WTC11 (cell line): ENCODE measurements around the gene SEMA4D. TPM values are rescaled to one million over a fixed set of nuclear protein-coding genes. Genes with fewer than 3 reads are reported as not detected.
A peak's percentile ranks its signal among the peaks of the same experiment; 100 is the strongest.

Experiments used
- ATAC-seq: fragments of 200-7000 bp; cut with Tn5 transposase; 2 replicates; pipeline ENCODE4 v1.10.0; 2021; ENCODE audit warnings: mild to moderate bottlenecking, moderate library complexity
- CTCF ChIA-PET: fragments of 300-600 bp; sonication (Branson Sonifier 250); formaldehyde crosslinking; loops from one replicate; lab custom pipeline; 2021; ENCODE audit warnings: antibody characterized with exemption; lab: Charles Lee
- POLR2A ChIA-PET: fragments of 350-600 bp; sonication (Branson Sonifier 250); formaldehyde crosslinking; loops from one replicate; lab custom pipeline; 2021; ENCODE audit warnings: antibody characterized with exemption; lab: Charles Lee
- DNase-seq: peaks from one replicate; pipeline ENCODE4 v3.0.0; 2021; ENCODE audit warnings: low spot score
- H3K27ac Mint-ChIP-seq: 2 replicates; pipeline ENCODE4 v1.8.0; 2021; ENCODE audit warnings: mixed read lengths
- H3K27me3 Mint-ChIP-seq: 2 replicates; pipeline ENCODE4 v1.8.0; 2021; ENCODE audit warnings: low read depth, mild to moderate bottlenecking, moderate library complexity, mixed read lengths
- H3K36me3 Mint-ChIP-seq: 2 replicates; pipeline ENCODE4 v1.8.0; 2021; ENCODE audit warnings: mixed read lengths
- H3K4me1 Mint-ChIP-seq: 2 replicates; pipeline ENCODE4 v1.8.0; 2022; ENCODE audit warnings: mixed read lengths
- H3K4me3 Mint-ChIP-seq: 2 replicates; pipeline ENCODE4 v1.8.0; 2021; ENCODE audit warnings: mild to moderate bottlenecking, moderate library complexity, mixed read lengths
- H3K9me3 Mint-ChIP-seq: 2 replicates; pipeline ENCODE4 v1.8.0; 2021; ENCODE audit warnings: mixed read lengths
- ERG ChIP-seq: fragments of 250-450 bp; sonication (Bioruptor Pico); IDR thresholded peaks from 2 replicates; pipeline ENCODE4 v1.8.0; 2021; ENCODE audit warnings: mild to moderate bottlenecking
- ESRRA ChIP-seq: sonication (generic); formaldehyde crosslinking; IDR thresholded peaks from 2 replicates; pipeline ENCODE4 v1.8.1; 2022; ENCODE audit warnings: mild to moderate bottlenecking, missing genetic modification reagents, borderline replicate concordance
- ETV6 ChIP-seq: sonication (generic); formaldehyde crosslinking; IDR thresholded peaks from 2 replicates; pipeline ENCODE4 v1.8.1; 2022; ENCODE audit warnings: mild to moderate bottlenecking, missing genetic modification reagents
- FOXP1 ChIP-seq: sonication (generic); formaldehyde crosslinking; IDR thresholded peaks from 2 replicates; pipeline ENCODE4 v1.8.0; 2022; ENCODE audit warnings: missing genetic modification reagents, mild to moderate bottlenecking, moderate library complexity, borderline replicate concordance
- FOXP4 ChIP-seq: sonication (generic); formaldehyde crosslinking; IDR thresholded peaks from 2 replicates; pipeline ENCODE4 v1.8.0; 2022; ENCODE audit warnings: mild to moderate bottlenecking, missing genetic modification reagents
- GRHL2 ChIP-seq: fragments of 250-450 bp; sonication (Bioruptor Pico); IDR thresholded peaks from 2 replicates; pipeline ENCODE4 v1.8.0; 2022; ENCODE audit warnings: mild to moderate bottlenecking, moderate library complexity; ENCODE audit not compliant: insufficient replicate concordance, severe bottlenecking
- MLX ChIP-seq: sonication (generic); formaldehyde crosslinking; IDR thresholded peaks from 2 replicates; pipeline ENCODE4 v1.8.1; 2023; ENCODE audit warnings: mild to moderate bottlenecking, missing genetic modification reagents, moderate library complexity
- MYBL2 ChIP-seq: sonication (generic); formaldehyde crosslinking; IDR thresholded peaks from 2 replicates; pipeline ENCODE4 v1.8.1; 2023; ENCODE audit warnings: mild to moderate bottlenecking, moderate library complexity, missing genetic modification reagents
- NFE2L1 ChIP-seq: sonication (generic); formaldehyde crosslinking; IDR thresholded peaks from 2 replicates; pipeline ENCODE4 v1.8.1; 2023; ENCODE audit warnings: missing genetic modification reagents
- SP1 ChIP-seq: sonication (generic); formaldehyde crosslinking; conservative IDR thresholded peaks from 2 replicates; pipeline ENCODE4 v1.8.1; 2022; ENCODE audit warnings: missing genetic modification reagents
- STAT6 ChIP-seq: sonication (generic); formaldehyde crosslinking; conservative IDR thresholded peaks from 2 replicates; pipeline ENCODE4 v1.8.1; 2023; ENCODE audit warnings: mild to moderate bottlenecking, low read depth, missing genetic modification reagents, moderate library complexity
- ZNF138 ChIP-seq: sonication (generic); formaldehyde crosslinking; conservative IDR thresholded peaks from 2 replicates; pipeline ENCODE4 v1.8.1; 2022; ENCODE audit warnings: mild to moderate bottlenecking, moderate library complexity, missing genetic modification reagents
- ZNF671 ChIP-seq: fragments of 250-450 bp; sonication (Bioruptor Pico); IDR thresholded peaks from 2 replicates; pipeline ENCODE4 v1.8.0; 2021; ENCODE audit warnings: mild to moderate bottlenecking
- ZSCAN18 ChIP-seq: fragments of 250-450 bp; sonication (Bioruptor Pico); IDR thresholded peaks from 2 replicates; pipeline ENCODE4 v2.1.2; 2022; ENCODE audit warnings: mild to moderate bottlenecking, moderate library complexity
- total RNA-seq: library from RNA; stranded (reverse); gene quantifications from 3 replicates; pipeline ENCODE4 v1.2.3, GENCODE V29; 2021
- TF ChIP-seq, protein P1 (sequence below): sonication (generic); formaldehyde crosslinking; conservative IDR thresholded peaks from 2 replicates; pipeline ENCODE4 v1.8.1; 2022; ENCODE audit warnings: mild to moderate bottlenecking, missing genetic modification reagents

The SEMA4D gene
- total RNA-seq, 1 experiment from 2014 or later, result 67.8 TPM

DNA sequence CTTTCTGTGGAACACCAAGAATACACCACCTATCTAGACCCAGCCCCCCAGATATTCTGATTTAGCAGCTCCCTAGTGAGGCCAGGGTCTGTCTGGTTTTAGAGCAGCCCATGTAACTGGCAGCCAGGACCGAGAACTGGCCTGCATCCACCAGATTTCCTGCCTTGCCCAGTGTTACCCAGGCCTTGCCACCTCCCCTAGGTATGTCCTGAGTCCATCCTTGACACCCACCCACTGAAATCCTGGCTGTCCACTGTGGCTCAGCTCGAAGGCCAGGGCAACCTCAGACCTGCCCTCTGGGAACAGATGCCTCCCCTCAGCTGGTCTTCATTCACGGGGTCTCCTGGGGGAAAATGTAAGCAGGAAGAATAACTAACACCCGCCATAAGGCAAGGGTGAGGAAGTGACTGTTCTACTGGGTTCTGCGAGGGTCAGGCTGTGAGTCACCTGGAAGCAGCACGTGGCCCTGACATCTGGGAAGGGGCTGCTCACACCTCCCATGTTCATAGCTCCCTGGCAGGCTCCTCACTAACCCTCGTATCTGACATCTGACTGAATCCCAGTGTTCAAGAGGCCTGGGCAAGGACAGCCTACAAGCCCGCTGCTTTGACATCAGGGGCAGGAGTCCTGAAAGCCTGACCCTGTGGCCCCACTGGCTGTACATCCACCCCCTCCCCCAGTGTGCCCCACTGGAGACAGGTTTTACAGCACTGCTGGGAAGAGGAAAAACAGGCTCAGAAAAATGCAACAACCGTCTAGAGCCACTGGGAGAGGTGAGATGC, 72.7 kb downstream of the SEMA4D start (continued):
- no peak for TF ChIP-seq STAT6 (CRISPR knock-in tag)
- no peak for TF ChIP-seq ZNF138 (CRISPR knock-in tag)
- TF ChIP-seq ESRRA (CRISPR knock-in tag), result no peak

- H3K27me3 Mint-ChIP-seq, result no peaks in the 10 kb centered on the region
- H3K4me1 Mint-ChIP-seq, result peaks cover 8% of the 10 kb centered on the region; the same call in 1 of the 2 replicates
- peak overlapping the region; percentile 53 for H3K27ac Mint-ChIP-seq
- ChIA-PET POLR2A (no interaction called here), CTCF (interaction anchor here (0.6 kb wide), 1 partner anchor 75 kb away, joined by 3 read pairs; no protein-coding TSS in a partner anchor)
- DNase-seq, result no peak
- H3K4me3 Mint-ChIP-seq, result no peak overlapping the region
- TF ChIP-seq ESRRA (CRISPR knock-in tag) (no peak), ZNF671 (CRISPR knock-in tag) (no peak), ERG (CRISPR knock-in tag) (no peak)
- peaks cover 27% of the 10 kb centered on the region for H3K36me3 Mint-ChIP-seq
- ATAC-seq, result no peak
- H3K9me3 Mint-ChIP-seq, result peaks cover 15% of the 10 kb centered on the region
Observed at GRCh38 chr9:89422151-89422975, 75.5 kb downstream of the SEMA4D start.

DNA sequence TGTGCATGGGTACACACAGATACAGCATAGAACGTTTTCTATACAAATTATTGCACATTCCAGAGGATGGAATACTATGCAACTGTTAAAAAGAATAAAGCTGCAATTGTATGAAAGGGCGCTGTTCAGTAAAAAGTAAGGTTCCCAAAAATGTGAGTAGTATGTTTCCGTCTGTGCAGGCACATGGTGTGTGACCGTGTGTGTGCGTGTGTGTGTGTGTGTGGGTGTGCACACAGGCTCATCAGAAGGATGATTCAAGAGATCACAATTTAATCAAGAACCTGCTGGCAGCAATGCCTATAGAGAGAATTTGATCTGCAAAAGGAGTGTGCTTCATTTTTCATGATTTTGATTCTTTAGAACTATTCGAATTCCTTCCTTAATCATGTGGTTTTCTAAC, 76.3 kb downstream of the SEMA4D start:
- no peak for TF ChIP-seq ETV6 (CRISPR knock-in tag)
- TF ChIP-seq MYBL2 (CRISPR knock-in tag), result no peak
- TF ChIP-seq, protein P1, sequence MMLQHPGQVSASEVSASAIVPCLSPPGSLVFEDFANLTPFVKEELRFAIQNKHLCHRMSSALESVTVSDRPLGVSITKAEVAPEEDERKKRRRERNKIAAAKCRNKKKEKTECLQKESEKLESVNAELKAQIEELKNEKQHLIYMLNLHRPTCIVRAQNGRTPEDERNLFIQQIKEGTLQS, result no peak
- TF ChIP-seq ESRRA (CRISPR knock-in tag), result no peak
- no peak for TF ChIP-seq FOXP1 (CRISPR knock-in tag)
- no peak for TF ChIP-seq MLX
- no peak for TF ChIP-seq NFE2L1 (CRISPR knock-in tag)
- no peak for TF ChIP-seq SP1 (CRISPR knock-in tag)
- TF ChIP-seq FOXP4 (CRISPR knock-in tag), result no peak
- no peak for TF ChIP-seq GRHL2 (CRISPR knock-in tag)
- TF ChIP-seq ZSCAN18 (CRISPR knock-in tag), result no peak
- H3K27me3 Mint-ChIP-seq, result no peaks in the 10 kb centered on the region
- no peak for DNase-seq
- no peak for ATAC-seq
- ChIA-PET POLR2A (no interaction called here), CTCF (no interaction called here)
- H3K27ac Mint-ChIP-seq, result no peak overlapping the region
- H3K9me3 Mint-ChIP-seq, result peaks cover 17% of the 10 kb centered on the region
- peaks cover 6% of the 10 kb centered on the region; the same call in 1 of the 2 replicates for H3K4me1 Mint-ChIP-seq
- H3K4me3 Mint-ChIP-seq, result no peak overlapping the region
- H3K36me3 Mint-ChIP-seq, result peaks cover 29% of the 10 kb centered on the region
